ENCODE measurements around the gene PSMD2.

DNA sequence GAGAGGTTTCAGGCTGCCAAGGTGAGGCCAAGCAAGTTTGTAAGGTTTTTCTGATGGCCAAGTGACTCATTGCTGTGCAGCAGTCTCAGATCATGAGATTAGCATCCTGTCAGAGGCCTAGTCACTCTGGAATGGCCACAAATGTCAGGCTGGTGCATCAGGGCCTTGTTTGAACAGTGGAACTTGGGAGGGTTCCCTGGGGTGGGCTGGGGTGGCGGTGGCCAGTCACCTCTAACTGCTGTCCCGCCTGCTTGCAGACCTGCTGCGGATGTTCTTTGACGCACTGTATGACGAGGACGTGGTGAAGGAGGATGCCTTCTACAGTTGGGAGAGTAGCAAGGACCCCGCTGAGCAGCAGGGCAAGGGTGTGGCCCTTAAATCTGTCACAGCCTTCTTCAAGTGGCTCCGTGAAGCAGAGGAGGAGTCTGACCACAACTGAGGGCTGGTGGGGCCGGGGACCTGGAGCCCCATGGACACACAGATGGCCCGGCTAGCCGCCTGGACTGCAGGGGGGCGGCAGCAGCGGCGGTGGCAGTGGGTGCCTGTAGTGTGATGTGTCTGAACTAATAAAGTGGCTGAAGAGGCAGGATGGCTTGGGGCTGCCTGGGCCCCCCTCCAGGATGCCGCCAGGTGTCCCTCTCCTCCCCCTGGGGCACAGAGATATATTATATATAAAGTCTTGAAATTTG lies 35.6 kb downstream of the PSMD2 start:
- TF ChIP-seq CREM (IDR thresholded peaks at IDR 0.05; ENCODE audit: low read depth) (no peak), CHD1 (IDR thresholded peaks at IDR 0.05; ENCODE audit: low read depth, low read length) (no peak), EP300 (IDR thresholded peaks at IDR 0.05; ENCODE audit: borderline replicate concordance in 1 of 2, control insufficient read depth in 1 of 2, low read depth in 2 of 2, low read length in 2 of 2) (no peak), POLR2A (IDR thresholded peaks at IDR 0.05; ENCODE audit: low read depth, low read length) (peak; percentile 15), RAD21 (IDR thresholded peaks at IDR 0.05; ENCODE audit: insufficient read depth, low read depth, low read length) (no peak)
- TF ChIP-seq, protein P1, sequence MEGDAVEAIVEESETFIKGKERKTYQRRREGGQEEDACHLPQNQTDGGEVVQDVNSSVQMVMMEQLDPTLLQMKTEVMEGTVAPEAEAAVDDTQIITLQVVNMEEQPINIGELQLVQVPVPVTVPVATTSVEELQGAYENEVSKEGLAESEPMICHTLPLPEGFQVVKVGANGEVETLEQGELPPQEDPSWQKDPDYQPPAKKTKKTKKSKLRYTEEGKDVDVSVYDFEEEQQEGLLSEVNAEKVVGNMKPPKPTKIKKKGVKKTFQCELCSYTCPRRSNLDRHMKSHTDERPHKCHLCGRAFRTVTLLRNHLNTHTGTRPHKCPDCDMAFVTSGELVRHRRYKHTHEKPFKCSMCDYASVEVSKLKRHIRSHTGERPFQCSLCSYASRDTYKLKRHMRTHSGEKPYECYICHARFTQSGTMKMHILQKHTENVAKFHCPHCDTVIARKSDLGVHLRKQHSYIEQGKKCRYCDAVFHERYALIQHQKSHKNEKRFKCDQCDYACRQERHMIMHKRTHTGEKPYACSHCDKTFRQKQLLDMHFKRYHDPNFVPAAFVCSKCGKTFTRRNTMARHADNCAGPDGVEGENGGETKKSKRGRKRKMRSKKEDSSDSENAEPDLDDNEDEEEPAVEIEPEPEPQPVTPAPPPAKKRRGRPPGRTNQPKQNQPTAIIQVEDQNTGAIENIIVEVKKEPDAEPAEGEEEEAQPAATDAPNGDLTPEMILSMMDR (IDR thresholded peaks at IDR 0.05 in 2 of 3, conservative IDR thresholded peaks at IDR 0.05 in 1 of 3; ENCODE audit: control insufficient read depth in 2 of 3, extremely low read depth in 1 of 3, insufficient read depth in 1 of 3, low read depth in 3 of 3, low read length in 3 of 3), result no peak

Data from GM12878 (cell line).